SIG-M5 treated with dmso at 0.1 percent for 504 hours (cell line): ENCODE results near the gene HS3ST6.
"Not testable (repeated sequence)": the region's sequence is repeated elsewhere in the genome, so short reads cannot be mapped to it uniquely, and the experiment has no call there.

Source experiments
- DNase-seq: peaks from one replicate; lab custom pipeline; 2025; ENCODE audit not compliant: unreplicated experiment; lab: John Stamatoyannopoulos, UW

Gene HS3ST6

DNA sequence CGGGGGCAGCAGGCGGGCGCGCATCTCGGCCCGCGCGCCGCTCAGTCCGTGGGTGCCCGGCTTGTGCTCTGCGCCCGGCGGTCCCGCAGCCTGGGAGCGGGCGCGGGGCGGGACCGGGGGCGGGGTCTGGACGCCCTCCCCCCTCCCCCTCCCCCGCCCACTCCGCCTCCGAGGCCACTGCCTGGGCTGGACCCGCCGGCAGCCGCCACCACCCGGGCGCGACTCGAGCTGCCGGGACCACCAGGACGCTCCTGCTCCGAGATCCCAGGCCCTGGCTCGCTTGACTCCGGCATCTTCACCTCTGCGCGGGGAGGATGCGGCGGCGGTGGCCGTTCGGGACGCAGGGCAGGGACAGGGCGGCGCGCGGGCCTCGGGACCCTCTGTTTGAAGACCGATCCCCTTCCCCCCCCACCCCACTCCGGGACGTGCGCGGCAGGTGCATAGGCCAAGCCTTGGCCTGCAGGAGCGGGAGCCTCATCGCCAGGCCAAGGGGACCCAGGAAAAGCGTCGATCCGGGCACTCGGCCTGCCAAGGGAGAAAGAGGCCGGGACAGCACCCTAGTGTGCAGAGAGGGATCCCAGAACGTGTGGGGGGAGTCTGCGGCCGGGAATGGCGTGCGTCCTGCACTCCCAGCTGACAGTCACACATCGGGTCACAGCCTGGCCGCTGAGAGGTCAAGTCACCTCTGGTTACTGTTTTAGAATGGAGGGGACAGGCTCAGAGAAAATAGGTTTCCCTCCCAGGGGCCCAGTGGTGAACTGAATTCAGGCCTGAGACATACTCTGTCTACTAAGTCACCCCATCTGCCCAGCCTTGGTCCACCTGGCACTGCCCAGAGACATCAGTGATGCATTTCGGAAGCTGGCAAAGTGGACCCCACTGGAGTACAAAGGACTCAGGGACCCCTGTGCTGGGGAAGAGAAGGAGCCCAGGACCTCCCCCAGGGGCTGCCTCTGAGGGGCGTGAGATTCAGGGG, at the start of gene HS3ST6:
Gene HS3ST6, minus strand, starts transcription at position 65 of the 976 bp plus-strand sequence. CDS start 92 bp downstream, outside the sequence.
- DNase-seq: no peak

DNA sequence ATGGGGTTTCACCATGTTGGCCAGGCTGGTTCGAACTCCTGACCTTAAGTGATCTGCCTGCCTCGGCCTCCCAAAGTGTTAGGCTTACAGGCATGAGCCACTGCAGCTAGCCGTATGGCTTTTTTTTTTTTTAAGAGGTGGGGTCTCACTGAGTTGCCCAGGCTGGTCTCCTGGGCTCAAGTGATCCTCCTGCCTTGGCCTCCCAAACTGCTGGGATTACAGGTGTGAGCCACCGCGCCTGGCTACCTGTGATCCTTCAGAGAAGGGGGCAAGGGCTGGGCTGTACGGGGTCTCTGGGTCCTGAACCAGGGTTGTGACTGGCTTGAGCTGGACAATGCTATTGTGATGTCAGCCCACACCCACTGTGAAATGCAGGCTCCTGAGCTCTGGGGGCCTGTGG, 48.2 kb upstream of the HS3ST6 start, which contains the start of gene RNF151:
Gene RNF151, plus strand, starts transcription at position 397 of the 400 bp plus-strand sequence. CDS start 26 bp downstream, outside the sequence.
- DNase-seq: no peak

DNA sequence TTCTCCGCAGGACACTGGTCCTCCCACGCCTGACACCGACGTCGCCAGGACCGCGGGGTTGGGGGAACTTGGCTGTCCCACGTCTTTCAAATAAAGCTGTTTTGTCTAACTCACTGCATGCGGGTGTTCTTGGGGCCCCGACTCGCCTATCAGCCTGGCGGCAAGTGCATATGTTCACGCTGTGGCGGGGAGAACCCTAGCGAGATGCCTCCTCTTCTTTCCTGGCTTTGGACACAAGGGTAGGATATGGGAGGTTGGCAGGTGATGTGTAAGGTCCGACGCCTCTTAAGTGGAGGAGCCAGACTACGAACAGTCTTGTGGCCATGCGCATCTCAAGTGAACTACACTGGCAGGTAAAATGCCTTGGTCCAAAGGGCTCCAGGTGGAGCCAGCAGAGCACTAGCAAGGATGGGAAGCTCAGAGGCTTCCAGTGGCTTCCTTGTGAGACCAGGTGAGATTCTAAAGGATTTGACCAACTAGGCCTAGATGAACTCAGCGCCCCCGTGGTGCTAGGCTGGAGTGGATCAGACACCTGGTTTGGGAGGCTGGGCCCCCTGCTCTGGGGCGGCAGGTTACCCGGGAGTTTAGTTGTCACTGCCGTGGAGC, 47.3 kb upstream of the HS3ST6 start:
- DNase-seq: no peak

DNA sequence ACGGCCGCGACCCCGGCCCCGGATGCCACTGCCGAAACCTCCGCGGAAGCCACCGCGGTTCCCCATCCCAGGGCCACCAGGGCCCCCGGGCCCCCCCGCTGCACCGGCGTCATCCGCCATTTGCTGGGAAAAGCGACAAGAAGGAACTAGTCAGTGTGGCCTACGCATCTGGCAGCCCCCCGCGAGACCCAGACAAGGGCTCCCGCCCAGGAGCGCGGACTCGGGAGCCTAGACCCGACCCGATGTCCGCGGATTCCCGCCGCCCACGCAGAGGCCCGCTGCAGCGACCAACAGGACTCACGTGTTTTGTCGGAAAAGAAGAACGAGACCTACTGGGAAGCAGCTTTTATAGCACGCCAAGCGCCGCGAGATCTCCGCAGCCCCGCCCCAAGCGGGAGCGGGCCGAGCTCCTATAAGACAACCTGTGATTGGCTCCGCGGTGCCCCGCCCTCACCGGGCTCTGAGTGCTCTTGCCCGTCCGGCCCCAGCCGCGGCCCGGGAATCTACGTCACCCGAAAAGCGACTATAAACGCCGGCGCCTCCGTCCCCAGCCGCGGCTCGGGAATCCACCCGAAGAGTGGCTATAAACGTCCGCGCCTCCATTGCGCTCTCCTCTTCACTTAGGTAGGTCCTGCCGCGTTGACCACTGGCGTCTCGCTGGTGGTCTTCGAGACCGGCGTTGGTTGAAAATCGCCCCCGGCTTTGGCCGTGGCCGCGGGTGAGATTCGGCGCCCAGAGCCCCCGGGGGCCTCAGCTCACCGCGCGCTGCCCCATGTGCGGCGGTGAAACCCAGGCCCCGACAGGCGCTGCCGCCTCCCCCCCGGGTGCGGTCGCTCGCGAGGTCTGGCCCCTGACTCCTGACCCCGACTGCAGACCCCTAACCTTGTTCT, 46.5 kb upstream of the HS3ST6 start, which contains the start of gene RPS2:
Gene RPS2, minus strand, starts transcription at position 321 of the 890 bp plus-strand sequence. Its CDS starts 201 bp downstream, at position 120.
- peak; percentile 97 for DNase-seq

DNA sequence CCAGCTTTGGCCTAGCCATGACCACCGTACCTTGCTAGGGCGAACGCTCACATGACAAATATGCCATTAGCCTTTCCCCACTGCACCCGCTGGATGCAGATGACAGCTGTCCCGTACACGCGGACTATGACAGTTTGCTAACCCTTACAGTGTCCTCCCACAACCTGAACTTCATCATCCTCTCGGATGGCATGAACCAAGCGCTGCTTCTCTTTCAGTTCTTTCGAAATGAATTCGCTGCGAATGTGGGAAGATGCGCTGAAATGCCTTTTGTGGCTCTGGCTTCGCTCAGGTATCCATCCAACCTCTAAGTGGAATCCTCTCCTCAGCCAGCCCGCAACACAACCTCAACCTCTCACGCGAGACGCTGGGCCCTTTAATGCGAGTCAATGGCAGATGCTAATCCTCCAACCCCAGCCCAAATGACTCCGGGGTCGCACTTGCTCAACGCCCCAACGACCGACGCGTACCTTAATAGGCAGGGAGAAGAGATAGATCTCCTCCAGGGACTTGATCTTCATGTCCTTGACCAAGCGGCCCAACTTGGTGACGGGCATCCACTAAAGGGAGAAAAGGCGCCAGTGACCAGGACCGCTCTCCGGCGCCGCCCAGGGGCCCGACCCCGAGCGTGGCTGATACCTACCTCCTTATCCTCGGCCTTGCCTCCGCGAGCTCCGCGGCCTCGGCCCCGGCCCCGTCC, 45.7 kb upstream of the HS3ST6 start:
- no peak for DNase-seq

DNA sequence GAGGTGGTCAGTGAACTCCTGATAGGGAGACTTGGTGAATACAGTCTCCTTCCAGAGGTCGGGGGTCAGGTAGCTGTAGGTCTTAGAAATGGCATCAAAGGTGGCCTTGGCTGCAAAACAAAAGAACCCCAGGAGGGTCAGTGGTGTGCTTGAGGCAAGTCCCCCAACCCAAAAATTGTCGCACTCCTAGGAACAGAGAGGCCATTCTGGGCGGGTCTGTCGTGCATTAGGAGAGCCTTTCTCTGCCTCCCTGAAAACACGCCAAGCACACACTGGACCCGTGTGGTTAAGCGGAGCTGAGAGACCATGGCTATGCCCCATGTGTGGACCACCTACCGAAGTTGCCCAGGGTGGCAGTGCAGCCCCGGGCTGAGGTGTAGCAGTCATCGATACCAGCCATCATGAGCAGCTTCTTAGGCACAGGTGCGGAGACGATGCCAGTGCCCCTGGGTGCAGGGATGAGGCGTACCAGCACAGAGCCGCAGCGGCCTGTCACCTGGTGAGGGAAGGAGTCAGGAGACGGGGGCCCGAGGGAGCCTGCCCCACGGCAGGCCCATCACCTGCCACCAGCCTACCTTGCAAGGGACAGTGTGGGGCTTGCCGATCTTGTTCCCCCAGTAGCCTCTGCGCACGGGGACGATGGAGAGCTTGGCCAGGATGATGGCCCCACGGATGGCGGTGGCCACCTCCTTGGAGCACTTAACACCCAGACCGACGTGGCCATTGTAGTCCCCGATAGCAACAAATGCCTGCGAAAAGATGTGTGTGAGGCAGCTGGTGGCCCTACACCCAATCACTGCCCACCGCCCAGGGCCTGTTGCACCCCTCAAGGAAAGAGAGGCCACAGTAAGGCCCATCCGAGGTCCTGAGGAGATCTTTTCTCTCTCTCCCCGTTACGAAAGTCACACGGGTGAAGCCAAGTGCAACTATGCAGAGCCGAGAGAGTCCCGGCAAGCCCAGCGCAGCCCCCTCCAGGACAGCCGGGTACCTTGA, 44.2 kb upstream of the HS3ST6 start:
- not testable (repeated sequence) for DNase-seq

DNA sequence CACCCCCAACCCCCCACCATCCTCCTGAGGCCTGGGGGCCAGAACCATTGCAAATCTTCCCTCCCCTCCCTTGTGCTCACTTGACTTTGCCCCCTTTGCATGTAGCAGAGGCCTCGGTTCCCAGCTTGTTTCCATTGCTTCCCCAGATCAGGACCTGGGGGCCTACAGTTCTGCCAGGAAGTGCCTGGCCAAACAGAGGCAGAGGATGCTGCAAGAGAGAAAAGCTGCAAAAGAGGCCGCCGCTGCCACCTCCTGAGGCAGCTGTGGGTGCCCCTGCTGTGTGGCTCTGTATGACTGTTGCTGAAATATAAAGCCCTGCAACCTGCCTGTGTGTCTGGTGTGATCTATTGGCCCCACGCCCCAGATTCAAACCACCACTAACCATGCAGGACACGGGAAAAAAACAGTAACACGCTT, 43.4 kb upstream of the HS3ST6 start:
- DNase-seq: peak; percentile 63

DNA sequence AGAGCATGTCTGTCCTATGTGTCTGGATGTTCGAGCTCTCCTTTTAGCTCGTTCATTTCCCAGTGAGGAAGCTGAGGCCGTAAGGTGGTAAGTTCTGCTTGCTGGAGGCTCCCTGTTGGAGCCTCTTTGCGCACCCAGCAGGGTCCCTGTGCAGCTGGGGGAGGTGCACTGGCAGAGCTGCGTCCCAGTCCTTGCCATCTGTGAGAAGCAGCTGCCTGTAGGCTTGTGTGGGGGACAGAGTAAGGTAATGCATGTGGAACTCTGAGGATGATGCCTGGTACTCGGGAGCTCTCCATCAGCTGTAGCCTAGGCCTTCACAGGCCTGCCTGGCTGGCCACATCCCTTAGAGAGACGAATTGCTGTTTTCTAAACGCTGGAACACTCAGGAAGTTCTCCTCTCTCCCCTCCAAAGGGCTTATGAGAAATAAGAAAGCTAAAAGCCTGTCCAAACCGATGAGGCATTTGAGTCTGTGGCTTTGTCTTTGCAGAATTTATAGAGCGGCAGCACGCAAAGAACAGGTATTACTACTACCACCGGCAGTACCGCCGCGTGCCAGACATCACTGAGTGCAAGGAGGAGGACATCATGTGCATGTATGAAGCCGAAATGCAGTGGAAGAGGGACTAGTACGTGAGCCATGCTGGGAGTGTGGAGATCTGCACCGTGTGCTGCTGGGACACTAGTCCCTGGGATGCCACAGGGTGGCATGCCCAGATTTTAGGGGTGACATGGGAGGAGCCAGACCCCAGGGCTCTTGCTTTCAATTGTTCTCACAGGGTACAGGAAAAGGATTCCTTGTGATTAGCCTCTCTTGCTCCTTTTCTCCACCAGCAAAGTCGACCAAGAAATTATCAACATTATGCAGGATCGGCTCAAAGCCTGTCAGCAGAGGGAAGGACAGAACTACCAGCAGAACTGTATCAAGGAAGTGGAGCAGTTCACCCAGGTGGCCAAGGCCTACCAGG, 42.7 kb upstream of the HS3ST6 start:
- DNase-seq: peak; percentile 77

DNA sequence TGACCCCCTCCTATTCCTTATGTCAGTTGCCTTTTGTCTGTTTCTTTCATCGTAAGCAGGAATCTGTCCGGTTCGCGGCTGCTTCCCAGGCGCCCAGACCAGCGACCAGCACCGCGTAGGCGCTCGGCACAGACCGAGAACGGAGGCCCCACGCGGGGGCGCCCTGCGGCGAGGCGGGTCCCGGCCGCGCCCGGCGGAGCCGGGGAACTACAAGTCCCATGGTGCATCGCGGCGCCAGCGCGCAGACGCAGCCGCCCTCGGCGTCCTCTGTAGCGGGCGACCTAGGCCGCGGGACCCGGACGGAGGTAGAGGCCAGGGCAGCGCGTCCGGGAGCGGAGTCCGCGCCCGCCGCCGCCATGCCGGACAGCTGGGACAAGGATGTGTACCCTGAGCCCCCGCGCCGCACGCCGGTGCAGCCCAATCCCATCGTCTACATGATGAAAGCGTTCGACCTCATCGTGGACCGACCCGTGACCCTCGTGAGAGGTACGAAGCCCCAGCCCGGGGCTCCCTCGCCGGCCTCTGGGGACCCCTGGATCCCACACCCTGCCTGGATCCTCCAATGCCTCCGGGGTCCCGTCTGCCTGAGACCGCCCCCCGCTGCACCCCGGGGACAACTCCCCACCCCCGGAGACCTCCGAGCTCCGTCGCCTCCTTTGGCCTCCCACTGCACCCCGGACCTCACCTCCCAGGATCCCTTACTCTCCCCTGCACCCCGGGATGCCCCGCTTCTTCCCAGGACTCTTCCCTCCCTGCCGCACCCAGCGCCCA, 41.2 kb upstream of the HS3ST6 start, which contains the start of gene NDUFB10:
Gene NDUFB10, plus strand, starts transcription at position 270 of the 771 bp plus-strand sequence. Its CDS starts 87 bp downstream, at position 357.
- DNase-seq: peak; percentile 78

DNA sequence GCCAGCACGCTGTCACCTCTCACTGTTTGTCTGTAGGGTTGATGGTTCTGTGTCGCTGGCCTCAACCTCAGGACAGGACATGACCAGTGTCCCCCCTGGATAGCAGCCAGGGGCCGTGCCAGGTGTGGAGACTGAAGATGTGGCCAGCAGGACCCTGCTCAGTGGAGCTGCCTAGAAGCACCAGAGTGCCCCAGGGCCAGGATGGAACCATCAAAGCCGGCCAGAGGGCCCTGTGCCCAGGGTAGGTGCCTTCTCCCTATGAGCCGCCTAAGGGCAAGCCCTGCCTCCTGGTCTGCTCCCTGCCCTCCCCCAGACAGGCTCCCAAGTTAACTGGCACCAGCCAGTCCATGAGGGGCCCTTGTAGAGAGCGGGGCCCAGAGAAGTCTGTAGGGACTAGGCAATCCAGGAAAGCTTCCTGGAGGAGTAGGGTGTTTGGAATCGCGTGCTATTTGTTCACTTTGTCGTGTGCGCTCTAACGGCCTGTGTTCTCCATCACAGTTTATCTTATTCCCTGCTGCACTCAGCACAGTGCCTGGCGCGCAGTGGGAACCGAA, 40.6 kb upstream of the HS3ST6 start:
- no peak for DNase-seq

DNA sequence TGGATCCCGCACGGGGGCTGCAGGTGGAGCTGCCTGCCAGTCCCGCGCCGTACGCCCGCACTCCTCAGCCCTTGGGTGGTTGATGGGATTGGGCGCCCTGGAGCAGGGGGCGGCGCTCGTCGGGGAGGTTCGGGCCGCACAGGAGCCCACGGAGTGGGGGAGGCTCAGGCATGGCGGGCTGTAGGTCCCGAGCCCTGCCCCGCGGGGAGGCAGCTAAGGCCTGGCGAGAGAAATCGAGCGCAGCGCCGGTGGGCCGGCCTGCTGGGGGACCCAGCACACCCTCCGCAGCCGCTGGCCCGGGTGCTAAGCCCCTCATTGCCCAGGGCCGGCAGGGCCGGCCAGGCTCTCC, 39.9 kb upstream of the HS3ST6 start:
- DNase-seq: not testable (repeated sequence)

DNA sequence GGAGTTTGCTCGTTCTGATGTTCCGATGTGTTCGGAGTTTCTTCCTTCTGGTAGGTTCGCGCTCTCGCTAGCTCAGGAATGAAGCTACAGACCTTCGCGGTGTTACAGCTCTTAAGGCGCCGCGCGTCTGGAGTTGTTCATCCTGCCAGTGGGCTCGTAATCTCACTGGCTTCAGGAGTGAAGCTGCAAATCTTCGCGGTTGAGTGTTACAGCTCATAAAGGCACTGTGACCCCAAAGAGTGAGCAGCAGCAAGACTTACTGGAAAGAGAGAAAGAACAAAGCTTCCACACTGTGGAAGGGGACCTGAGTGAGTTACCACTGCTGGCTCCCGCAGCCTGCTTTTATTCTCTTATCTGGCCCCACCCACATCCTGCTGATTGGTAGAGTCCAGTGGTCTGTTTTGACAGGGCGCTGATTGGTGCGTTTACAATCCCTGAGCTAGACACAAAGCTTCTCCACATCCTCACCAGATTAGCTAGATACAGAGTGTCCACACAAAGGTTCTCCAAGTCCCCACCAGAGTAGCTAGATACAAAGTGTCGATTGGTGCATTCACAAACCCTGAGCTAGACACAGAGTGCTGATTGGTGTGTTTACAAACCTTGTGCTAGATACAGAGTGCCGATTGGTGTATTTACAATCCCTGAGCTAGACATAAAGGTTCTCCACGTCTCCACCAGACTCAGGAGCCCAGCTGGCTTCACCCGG, 39.4 kb upstream of the HS3ST6 start:
- not testable (repeated sequence) for DNase-seq

DNA sequence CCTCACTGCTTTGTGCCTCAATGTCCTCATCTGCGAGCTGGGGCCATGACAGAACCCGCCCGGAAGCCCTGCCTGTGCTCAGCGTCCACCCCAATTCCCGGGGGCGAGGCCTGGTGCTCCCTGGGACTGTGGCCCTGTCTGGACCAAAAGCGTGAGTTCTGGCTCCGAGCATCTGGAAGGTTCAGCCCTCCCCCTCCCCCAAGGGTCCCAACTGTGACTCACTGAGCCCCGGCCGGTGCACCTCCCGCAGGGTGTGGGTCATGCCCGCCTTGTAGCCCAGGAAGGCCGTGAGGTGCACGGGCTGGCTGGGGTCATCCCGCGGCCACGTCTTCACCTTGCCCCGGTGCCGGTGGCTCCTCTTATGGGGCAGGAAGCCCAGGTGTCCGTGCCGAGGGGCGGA, 35.5 kb upstream of the HS3ST6 start:
- no peak for DNase-seq

DNA sequence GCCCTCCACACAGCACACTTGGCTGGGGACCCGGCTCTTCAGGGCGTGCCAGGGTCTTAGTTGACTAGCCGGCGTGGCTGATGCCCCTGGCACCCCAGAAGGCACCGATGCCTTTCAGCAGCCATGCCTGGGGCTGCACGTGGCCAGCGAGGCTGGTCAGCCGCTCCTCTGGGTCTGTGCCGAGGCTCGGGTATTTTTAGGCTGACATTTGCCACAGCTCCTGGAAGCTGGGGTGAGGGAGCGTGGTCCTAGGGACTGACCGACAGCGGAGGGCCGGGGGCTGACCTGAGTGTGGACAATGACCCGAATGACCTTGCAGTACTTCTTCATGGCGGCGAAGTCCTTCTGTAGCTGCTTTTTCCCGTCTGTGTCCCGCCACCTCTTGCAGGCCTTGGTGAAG, 32.3 kb upstream of the HS3ST6 start:
- no peak for DNase-seq

DNA sequence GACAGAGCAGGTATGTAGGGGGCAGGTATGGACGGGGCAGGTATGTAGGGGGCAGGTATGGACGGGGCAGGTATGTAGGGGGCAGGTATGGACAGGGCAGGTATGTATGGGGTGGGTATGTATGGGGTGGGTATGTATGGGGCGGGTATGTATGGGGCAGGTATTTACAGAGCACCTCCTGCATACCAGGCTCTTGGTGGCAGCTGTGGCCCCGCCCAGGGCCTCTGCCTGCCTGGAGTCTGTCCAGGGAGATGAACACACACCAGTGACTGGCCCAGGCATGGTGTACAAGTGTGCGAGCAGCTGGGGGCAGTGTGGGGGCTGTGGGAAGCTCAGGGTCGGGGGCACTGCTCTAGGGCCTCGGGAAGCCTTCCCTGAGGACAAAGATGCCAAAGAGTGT, 31.8 kb upstream of the HS3ST6 start:
- no peak for DNase-seq

DNA sequence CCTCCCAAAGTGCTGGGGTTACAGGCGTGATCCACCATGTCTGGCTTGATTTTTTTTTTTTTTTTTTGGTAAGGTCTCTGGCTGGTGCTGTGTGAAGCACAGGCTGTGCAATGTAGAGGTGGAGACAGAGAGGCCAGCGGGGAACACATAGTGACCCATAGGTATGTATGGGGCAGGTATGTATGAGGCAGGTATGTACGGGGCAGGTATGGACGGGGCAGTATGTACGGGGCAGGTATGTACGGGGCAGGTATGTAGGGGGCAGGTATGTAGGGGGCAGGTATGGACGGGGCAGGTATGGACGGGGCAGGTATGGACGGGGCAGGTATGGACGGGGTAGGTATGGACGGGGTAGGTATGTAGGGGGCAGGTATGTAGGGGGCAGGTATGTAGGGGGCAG, 31.3 kb upstream of the HS3ST6 start:
- no peak for DNase-seq
